HS-5 (cell line): Measurements from ENCODE around the gene SLIT1.

Source experiments
- DNase-seq: peaks from one replicate; pipeline ENCODE4 v3.0.0-alpha.2; 2012; ENCODE audit warnings: low read depth

The SLIT1 gene

DNA sequence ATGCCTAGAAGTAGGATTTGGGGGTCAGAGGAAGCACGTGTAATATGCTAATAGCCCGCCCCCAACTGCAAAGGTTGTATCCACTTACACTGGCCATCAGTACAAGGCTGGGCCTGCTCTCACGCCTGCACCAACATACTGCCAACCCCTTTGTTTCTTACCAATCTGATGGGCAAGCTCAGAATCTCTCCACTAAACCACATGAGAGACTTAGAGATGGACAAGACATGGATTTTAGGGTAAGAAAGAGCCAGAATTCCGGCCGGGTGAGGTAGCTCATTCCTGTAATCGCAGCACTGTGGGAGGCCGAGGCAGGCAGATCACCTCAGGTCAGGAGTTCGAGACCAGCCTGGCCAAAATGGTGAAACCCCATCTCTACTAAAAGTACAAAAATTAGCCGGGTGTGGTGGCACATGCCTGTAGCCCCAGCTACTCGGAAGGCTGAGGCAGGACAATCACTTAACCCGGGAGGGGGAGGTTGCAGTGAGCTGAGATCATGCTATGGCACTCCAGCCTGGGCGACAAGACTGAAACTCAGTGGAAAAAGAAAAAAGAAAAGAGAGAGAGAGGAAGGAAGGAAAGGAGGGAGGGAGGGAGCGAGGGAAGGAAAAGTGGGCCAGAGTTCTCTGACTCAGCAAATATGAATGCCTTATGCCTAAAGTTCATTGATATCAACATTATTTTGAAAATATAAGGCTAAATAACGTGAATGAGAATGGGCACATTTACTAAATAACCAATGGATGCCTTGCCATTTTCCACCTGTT is 162.2 kb downstream of the SLIT1 start:
- DNase-seq, result no peak

DNA sequence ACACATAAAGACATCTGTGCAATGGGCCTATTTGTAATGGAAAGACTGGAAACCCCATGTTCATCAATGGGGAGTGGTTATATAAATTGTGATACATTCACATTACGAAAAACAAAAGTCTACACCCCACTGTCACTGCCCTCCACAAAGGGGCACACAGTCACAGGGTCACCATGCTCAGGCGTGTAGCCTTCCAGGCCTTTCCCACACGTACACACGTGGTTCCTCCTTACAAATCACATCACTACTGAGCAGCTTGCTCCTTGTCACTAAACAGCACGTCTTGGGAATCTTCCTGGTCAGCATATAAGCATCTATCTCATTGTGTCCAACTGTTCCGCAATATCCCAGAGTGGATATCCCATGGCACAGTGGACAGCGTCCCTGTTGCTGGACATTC is 163.1 kb downstream of the SLIT1 start:
- DNase-seq, result no peak

DNA sequence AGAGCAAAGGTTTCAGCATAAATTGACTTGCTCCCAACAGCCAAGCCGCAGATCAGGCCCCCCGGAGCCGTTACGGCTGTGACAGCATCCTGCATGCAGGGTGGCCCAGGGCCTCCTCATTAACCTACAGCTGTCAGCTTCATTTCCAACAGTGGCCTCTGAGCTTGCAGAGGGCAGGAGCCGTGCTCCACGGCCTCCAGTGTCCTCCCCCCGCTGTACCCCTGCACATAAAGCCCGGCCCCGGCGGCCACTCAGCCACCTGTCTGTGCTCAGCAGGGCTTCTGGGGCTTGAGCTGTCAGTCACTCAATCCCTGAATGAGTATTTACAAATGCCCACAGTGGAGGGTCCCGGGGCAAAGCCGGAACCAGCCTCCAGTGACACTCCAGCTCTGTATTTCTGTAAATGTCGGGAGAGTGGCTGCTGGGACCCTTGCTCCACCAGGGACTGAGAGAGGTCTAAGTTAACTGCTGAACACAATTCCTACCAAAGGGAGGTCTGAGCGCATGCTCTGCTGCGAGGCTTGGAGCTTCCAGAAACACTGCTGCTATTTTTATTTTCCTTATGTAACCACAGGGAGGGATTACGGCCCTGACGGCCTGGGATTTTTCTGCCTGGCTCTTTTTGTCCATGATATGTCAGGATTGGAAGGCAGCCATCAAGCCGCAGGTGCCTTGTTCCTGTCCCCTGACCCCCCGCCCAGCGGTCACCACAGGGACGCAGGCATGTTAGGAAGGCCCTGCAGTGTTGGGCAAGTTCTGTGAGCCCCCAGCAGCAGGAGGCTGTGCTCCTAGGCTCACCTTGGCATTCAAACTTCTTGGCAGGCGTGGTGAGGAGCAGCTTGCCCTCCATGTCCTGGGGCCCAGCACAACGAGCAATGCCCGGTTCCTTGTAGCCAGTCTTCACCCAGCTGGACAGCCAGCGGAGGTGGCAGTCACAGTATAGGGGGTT is 165.0 kb downstream of the SLIT1 start:
- no peak for DNase-seq

DNA sequence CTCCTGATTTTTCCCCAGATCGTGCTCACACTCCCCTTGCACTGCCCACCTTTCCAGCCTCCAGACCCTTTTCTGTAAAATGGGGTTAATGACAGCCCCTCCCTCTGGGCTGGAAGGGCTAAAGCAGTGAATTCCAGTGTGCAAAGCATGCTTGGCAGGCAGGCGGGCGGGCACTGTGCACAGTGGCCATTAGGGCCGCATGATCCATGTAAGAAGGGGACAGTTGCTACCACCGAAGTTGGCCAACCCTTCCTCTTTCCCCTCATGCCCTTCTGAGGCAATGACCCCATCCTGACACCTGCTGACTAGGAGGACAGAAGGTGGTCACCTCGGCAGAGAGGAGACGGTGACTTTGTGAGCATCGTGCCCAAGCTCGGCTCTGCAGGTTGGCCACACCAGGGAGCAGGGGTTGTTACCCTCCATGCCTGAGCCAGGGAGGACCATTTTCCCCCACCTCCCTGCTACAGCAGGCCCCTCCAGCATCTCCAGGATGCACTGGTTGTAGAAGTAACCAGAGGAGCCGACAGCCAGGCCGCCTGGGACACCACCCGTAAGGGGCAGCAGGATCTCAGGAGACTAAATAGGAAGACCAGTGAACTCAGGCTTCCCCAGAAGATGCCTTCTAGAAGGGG is 166.4 kb downstream of the SLIT1 start:
- DNase-seq, result no peak

DNA sequence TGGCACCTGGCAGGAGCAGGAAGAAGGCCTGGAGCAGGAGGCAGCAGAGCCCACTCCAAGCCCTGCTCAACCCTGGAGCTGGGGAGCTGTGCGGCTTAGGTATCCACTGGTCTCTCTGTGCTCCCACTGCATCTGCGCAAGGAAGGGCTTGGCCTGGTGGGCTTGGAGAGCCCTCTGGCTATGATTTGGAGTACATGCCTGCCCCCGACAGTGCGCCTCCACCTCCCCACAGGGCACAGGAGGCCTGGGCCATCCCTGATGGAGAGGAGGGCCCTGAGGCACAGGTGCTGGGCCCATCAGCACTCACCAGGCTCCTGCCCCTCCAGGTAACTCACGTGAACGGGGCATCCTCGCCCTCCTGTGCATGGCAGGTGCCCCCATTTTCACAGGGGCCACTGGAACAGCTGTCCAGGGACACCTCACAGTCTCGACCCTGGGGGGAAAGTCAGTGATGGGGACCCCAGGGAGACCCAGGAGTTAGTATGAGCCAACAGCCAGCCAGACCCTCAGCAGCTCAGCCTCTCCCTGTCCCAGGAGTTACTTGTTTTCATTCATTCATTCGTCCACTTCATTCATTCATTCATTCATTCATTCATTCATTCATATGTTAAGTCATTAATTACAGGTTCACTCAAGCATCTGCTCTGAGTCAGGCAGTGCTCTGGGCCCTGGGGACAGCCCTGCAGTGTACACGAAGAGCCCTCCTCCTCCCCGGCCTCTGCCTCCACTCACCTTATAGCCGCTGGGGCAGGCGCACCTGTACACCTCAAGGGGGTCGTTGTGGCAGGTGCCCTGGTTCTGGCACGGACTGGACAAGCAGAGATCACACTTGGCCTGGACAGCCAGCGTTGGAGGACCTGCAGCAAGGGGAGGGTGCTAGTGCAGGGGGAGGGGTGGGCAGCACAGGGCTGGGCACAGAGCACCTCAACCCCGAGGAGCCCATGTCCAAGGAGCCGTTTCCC is 167.2 kb downstream of the SLIT1 start:
- DNase-seq, result no peak

DNA sequence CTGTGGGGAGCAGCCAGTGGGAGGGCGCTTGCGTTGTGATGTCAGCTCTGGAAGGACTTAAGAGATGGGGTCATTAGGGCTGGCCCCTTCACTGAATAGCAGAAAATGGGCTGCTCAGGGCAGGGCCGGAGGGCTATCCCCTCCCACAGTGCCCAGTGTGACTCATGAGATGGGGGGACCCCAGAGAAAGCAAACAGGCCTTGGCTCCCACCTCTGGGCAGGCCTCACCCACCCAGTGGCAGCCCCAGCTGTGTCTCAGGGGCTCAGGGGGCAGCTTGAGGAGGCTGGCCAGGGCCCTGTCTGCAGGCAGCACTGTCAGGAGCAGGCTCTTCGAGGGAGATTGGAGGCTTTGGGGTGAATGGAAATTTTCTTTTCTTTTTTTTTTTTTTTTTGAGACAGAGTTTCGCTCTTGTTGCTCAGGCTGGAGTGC is 168.3 kb downstream of the SLIT1 start:
- DNase-seq, result no peak

DNA sequence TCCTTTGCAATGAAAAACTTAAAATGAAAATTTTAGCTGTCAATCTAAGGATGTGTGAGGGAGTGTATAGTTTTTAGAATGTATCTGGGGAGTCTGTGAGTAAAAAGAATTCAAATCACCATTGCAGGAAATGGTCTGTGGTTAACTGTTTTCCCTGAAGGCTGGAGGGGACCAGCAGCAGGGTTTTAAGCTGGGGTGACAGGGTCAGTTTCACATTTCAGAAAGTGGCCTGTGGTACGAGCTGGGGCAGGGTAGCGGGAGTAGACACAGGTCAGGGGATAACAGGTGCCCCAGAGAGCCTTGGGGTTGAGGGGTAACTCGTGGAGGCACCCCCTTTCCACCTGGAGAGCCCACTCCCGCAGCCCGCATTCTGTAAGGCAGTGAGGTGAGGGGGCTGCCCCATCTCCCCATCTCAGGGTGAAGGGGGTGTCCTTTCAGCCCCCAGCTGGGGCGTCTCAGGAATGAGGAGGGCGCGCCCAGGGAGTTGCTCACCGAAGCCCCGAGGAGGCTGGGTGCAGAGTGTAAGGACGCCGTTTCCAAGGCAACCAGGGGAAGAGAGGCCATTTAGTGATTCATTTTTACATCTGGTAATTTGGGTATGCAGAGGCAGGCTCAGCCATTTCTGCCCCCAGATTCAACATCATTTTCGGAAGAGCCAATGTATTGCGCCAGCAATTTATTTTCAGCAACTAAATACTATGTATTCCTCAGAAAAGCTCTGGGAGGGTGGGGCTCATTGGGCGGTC is 168.9 kb downstream of the SLIT1 start:
- DNase-seq, result no peak

DNA sequence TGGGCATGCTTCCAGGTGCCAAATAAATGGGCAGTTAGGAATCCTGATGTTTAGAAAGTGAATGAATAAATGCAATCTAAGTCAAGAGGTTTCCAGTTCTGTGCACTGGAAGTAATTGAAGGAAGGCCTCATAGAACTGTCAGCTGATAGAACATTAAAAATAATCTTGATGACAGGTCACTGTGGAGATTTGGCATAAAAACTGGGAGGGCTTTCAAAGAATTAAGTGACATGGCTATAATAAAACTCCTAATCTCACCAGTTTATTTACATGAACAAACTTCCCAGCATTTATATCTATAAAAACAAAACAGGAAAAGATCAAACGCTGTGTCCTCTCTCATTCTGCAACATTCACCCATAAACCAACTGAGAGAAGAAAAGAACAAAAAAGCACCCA is 170.5 kb downstream of the SLIT1 start:
- DNase-seq, result no peak

DNA sequence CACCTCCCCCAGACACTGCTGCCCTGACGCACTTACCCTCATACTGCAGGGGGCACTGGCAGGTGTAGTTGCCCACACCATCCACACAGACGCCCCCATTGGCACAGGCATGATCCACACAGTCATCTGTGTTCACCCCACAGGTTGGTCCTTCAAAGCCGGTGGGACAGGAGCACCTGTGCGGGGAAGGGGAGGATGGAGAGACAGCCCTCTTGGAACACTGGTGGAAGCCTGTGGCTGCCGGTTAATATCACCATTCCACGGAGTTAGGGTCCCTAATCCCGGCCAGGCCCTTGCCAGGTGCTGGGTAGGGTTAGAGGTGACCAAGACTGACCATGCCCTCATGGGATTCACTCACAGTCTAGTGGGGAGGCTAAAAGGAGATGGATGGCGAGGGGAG is 171.8 kb downstream of the SLIT1 start:
- DNase-seq, result no peak

DNA sequence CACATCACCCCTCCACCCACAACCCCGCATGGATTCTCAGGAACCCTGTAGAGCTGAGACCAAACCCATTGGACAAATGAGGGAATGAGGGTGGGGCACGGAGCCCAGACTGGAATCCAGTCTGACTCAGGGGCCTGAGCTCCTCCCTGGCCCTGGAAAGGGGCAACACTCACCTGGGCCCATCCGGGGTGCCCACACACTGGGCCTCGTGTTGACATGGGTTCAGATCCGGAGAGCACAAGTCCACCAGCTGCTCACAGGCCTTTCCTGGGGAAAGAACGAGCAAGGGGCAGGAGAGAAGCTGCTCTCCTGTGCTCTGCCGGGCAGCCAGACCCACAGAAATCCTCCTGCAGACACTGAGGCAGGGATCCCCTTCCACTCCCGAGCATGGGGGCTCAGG is 172.2 kb downstream of the SLIT1 start:
- no peak for DNase-seq

DNA sequence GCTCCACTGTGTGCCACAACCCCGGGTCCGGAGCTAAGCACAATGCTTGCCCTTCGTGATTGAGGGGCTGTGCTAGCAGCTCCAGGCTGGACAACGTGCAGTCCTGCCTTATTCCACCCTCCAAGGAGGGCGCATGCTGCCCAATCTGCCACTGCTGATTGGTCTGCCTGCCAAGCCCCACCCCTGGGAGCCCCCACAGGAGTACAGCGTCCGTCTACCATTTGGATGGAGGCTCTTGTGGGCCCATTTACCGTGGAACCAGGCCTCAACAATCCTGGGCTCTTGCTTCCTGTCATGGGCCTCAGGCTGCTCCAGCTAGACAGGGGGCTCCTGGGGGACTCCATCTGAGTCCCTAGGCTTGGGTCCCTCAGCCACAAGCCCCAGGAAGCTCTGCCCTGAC is 173.3 kb downstream of the SLIT1 start:
- DNase-seq, result no peak

DNA sequence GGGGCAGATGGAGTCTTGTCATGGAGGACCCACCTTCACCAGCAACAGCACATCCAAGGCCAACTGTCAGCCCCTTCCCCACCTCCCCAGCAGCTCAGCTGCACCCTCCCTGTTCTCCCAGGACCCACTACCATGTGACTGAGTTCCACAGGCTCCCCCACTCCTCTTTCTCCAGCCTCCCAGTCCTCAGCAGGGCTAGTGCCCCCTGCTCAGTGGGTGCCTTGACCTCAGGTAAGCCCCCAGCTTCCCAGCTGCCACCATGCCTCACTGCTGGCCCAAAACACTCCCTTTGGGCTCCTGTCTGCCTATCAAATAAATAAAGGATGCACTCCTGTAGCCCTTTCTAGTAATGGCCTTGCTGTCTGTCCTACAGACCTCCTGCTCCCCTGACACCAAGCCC is 174.4 kb downstream of the SLIT1 start:
- DNase-seq, result no peak

DNA sequence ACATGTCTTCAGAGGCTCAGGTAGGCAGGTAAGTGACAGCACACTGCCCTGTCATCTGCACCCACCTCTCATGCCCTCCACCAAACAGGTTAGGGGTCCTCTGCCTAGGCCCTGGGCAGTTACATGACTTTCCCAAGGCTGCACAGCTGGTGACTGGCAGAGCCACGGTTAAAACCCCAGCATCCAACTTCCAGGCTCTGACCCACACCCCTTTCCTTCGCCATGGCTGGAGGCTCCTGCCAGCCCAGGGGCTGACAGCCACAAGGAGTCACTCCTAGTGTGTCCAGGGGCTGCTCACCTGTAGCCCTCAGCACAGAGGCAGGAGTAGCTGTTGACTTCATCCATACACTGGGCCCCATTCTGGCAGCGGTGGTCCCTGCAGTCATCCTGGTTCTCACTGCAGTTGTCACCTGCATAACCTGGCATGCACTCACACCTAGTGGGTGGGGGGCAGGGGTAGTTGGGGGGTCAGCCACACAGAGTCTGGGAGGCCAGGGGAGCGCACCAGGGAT is 175.0 kb downstream of the SLIT1 start:
- no peak for DNase-seq

DNA sequence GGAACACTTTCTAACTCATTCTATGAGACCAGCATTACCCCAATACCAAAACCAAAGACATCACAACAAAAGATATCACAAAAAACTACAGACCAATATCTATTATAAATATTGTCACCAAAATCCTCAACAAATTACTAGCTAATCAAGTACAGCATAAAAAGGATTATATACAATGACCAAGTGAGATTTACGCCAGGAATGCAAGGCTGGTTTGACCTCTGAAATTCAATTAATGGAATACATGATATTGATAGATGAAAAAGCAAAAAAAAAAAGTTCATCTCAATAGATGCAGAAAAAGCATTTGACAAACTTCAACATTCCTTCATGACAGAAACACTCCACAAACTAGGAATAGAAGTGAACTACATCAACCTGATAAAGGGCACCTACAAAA is 178.3 kb downstream of the SLIT1 start:
- DNase-seq, result no peak

DNA sequence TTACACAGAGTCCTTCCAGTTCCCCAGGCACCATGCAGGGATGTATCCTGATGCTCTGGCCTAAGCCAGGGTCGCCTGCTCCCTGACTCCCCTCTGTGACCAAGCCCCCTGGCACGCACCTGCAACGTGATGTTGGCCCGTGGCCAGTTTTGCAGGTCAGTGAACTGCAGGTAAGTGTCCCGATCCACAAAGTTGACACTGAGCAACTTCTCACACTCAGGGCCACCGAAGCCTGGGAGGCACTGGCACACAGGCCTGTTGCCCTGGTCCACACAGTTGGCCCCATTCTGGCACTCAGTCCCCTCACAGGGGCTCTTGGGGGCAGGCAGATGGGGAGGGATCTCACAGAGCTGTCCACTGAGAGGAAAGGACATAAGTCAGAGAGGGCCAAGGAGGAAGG is 179.4 kb downstream of the SLIT1 start:
- no peak for DNase-seq

DNA sequence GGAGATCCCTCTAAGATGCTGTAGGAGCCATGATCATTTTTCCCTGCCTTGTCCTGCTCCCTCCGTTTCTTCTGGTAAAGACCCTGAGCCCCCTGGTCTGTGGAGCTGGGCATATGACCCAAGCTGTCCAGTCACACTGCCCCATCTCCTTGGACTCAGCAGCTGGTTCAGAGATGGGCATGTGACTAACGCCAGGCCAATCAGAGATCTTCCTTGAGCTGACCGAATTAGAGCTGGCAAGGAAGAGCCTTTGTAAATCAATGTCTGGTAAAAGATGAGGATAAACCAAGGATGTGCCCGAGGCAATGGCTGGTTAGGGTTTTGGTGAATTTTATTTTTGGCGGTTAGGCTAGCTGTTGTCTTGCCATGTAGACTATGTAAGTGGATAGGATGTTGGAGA is 180.4 kb downstream of the SLIT1 start:
- DNase-seq, result no peak

DNA sequence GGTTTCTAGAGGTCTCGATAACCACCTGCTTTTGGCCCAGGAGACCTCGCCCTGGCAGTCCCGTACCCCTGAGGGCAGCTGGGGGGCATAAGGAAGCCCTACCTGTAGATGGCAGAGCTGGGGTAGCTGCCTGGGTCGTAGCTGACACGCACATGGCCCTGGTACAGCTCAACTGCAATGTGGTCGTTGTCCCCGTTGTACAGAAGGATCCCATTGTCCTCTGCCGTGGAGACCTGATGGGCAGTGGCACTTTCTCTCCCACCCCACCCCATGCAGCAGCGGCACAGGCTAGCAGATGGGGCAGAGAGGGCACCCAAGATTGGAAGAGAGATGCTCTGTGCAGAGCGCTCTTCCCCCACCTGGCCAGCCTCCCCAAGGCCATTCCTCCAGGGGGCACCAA is 181.2 kb downstream of the SLIT1 start:
- no peak for DNase-seq

DNA sequence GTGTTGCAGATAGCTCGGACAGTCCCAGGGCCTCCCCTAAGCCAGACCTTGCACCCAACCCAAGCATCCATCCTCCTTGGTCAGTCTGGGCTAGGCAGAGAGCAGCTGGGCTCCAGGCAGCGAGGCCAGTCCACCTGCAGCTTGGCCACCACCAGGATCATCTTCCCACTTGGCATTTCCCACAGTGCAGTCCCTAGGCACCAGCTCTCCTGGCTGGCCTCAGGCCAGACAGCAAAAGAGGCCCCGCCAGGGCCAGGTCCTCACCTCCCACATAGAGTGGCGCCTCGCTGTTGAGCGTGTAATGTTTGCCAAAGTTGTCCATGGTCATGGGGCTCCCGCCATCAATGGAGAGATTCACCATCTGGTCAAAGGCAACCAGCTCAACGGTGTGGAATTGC is 182.0 kb downstream of the SLIT1 start:
- no peak for DNase-seq

DNA sequence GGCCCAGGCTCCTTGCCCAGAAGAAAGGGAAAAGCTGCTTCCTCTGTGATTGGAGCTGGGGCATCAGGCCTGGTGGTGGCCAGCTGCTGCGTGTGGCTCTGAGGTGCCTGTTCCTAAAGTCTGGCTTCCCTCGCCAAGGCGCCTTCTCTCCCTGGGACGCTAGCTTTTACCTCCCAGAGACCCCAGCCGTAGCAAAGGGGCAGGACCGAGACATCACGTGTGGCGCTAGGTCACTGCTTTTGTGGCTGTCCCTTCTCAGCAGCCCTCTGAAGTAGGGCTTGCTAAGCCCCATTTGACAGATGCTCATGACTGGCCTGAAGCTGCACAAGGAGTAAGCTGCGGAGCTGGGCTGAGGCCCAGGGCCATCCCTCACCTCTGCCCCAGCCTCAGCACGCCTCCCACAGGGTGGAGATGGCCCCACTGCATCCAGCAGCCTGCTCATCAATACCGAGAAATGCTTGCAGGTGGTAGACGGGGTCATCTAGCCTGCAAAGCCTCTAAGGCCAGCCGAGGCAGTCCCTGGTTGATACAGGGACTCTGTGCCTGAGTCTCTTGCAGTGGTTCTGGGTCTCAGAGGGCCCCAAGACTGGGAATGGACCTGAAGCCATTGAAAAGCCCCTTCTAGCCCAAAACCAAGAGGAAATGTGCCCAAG is 182.5 kb downstream of the SLIT1 start:
- DNase-seq, result no peak

DNA sequence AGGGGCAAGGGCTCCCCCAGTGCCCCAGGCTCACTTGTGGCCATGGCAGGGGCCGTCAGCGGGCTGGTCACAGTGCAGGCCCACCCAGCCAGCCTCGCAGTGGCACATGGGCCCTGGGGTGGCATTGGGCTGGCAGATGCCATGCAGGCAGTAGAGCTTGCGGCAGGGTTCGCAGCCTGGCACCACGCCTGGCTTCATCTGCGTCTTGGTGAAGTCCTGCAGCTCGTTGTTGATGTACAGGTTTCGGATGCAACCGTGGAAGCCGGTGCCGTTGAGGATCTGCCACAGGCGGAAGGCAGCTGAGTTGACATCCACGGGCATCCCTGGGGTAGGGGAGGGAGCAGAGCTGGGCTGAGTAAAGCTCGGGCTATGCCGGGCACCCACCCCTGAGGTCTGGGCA is 183.1 kb downstream of the SLIT1 start:
- no peak for DNase-seq
